Astrocyte (in vitro differentiated cells and primary cell): ENCODE results near the gene LIN7A.

ENCODE experiments used
- CTCF ChIP-seq: IDR thresholded peaks from 2 replicates; pipeline ENCODE4 v1.5.1; 2011; ENCODE audit warnings: low read depth, mild to moderate bottlenecking, inconsistent platforms, low read length, moderate library complexity; ENCODE audit not compliant: insufficient read depth
- EZH2 ChIP-seq: IDR thresholded peaks from 2 replicates; pipeline ENCODE4 v1.6.1; 2012; ENCODE audit warnings: mild to moderate bottlenecking, low read length, inconsistent platforms; ENCODE audit not compliant: insufficient read depth

GRCh38 chr12:80846952-80847351, 90.8 kb downstream of the LIN7A start:
- no peak for TF ChIP-seq EZH2
- TF ChIP-seq CTCF, result no peak
